ENCODE results near the gene TNFSF11.

DNA sequence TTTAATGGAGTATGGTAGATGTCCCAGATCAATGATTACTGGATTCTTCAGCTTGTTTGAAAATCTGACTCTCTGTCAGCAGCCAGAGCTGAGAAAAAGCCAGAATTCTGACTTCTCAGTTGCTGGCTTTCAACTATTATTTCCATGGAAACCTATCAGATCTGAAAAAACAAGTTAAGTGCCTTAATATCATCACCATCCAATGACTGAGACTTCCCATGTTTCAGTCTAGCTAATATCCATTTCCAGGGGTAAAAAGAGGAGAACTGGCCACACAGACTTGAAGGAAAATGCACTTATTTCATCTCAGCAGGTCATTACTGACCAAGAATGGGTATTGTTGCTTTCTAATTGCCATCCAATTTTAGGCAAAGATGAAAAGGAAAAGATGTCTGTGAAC is 75.2 kb downstream of the TNFSF11 start:
- TF ChIP-seq, protein P1, sequence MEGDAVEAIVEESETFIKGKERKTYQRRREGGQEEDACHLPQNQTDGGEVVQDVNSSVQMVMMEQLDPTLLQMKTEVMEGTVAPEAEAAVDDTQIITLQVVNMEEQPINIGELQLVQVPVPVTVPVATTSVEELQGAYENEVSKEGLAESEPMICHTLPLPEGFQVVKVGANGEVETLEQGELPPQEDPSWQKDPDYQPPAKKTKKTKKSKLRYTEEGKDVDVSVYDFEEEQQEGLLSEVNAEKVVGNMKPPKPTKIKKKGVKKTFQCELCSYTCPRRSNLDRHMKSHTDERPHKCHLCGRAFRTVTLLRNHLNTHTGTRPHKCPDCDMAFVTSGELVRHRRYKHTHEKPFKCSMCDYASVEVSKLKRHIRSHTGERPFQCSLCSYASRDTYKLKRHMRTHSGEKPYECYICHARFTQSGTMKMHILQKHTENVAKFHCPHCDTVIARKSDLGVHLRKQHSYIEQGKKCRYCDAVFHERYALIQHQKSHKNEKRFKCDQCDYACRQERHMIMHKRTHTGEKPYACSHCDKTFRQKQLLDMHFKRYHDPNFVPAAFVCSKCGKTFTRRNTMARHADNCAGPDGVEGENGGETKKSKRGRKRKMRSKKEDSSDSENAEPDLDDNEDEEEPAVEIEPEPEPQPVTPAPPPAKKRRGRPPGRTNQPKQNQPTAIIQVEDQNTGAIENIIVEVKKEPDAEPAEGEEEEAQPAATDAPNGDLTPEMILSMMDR (IDR thresholded peaks at IDR 0.05; ENCODE audit: low read depth, low read length): no peak
- no peak for TF ChIP-seq EZH2phosphoT487 (IDR thresholded peaks at IDR 0.05; ENCODE audit: low read depth)
